IMR-90 (cell line): ENCODE results near the gene LRRC61. TPM values are rescaled to one million over a fixed set of nuclear protein-coding genes. Genes with fewer than 3 reads are reported as not detected.

ENCODE experiments used
- ATAC-seq: fragments of 200-7000 bp; cut with Tn5 transposase; 2 replicates; pipeline ENCODE4 v1.9.1; 2020; ENCODE audit warnings: low read depth, mild to moderate bottlenecking, moderate library complexity
- BruUV-seq: library from RNA; stranded (reverse); fragments of 400-500 nt; replicated peaks from 2 replicates; lab custom pipeline; 2021; lab: Mats Ljungman, UMichigan
- CTCF ChIA-PET: fragments of 300-600 bp; formaldehyde crosslinking; extraction: SDS; loops from one replicate; lab custom pipeline; 2021; ENCODE audit warnings: antibody characterized with exemption; lab: Yijun Ruan, JAX
- POLR2A ChIA-PET: fragments of 300-600 bp; sonication (Branson Sonifier 250); formaldehyde crosslinking; loops from one replicate; lab custom pipeline; 2022; ENCODE audit warnings: antibody characterized with exemption; ENCODE audit not compliant: unreplicated experiment; lab: Charles Lee
- DNase-seq: peaks from one replicate; pipeline ENCODE4 v3.0.0; 2013
- H2AFZ ChIP-seq: replicated peaks from 2 replicates; pipeline ENCODE3; 2013; ENCODE audit warnings: low read length, mild to moderate bottlenecking; ENCODE audit not compliant: poor library complexity
- H2AK5ac ChIP-seq: 2 replicates; pipeline ENCODE4 v1.6.1; 2013; ENCODE audit warnings: low read depth, low read length, inconsistent platforms
- H2AK9ac ChIP-seq: replicated peaks from 2 replicates; pipeline ENCODE3; 2013; ENCODE audit warnings: mild to moderate bottlenecking, low read depth, low read length, moderate library complexity; ENCODE audit not compliant: poor library complexity
- H2BK120ac ChIP-seq: 2 replicates; pipeline ENCODE4 v1.6.1; 2013; ENCODE audit warnings: low read depth, low read length, inconsistent platforms
- H2BK15ac ChIP-seq: 3 replicates; pipeline ENCODE4 v1.6.1; 2013; ENCODE audit warnings: low read depth, low read length, inconsistent platforms
- H2BK20ac ChIP-seq: 2 replicates; pipeline ENCODE4 v1.6.1; 2013; ENCODE audit warnings: low read depth, mild to moderate bottlenecking, inconsistent platforms, low read length, moderate library complexity
- H2BK5ac ChIP-seq: 2 replicates; pipeline ENCODE4 v1.6.1; 2013; ENCODE audit warnings: mild to moderate bottlenecking, low read depth, low read length, inconsistent platforms; ENCODE audit not compliant: poor library complexity, severe bottlenecking
- H3K14ac ChIP-seq: replicated peaks from 2 replicates; pipeline ENCODE4 v1.6.1; 2013; ENCODE audit warnings: low read depth, low read length, inconsistent platforms
- H3K18ac ChIP-seq: 2 replicates; pipeline ENCODE4 v1.6.1; 2013; ENCODE audit warnings: low read depth, low read length, control low read depth
- H3K23ac ChIP-seq: 2 replicates; pipeline ENCODE4 v1.6.1; 2013; ENCODE audit warnings: low read depth, low read length, inconsistent platforms
- H3K27ac ChIP-seq: 2 replicates; pipeline ENCODE4 v1.5.1; 2013; ENCODE audit warnings: mild to moderate bottlenecking, control low read depth, low read length; ENCODE audit not compliant: insufficient read depth
- H3K27me3 ChIP-seq: 2 replicates; pipeline ENCODE4 v1.6.1; 2013; ENCODE audit warnings: low read length; ENCODE audit not compliant: control insufficient read depth, insufficient read depth
- H3K36me3 ChIP-seq: 2 replicates; pipeline ENCODE4 v1.6.1; 2013; ENCODE audit warnings: low read length, mixed read lengths; ENCODE audit not compliant: control insufficient read depth, insufficient read depth
- H3K4ac ChIP-seq: 2 replicates; pipeline ENCODE4 v1.6.1; 2013; ENCODE audit warnings: low read depth, low read length, inconsistent platforms
- H3K4me1 ChIP-seq: 2 replicates; pipeline ENCODE4 v1.6.1; 2013; ENCODE audit warnings: low read length, mixed read lengths; ENCODE audit not compliant: control insufficient read depth, insufficient read depth
- H3K4me2 ChIP-seq: 2 replicates; pipeline ENCODE4 v1.6.1; 2013; ENCODE audit warnings: low read depth, mild to moderate bottlenecking, control low read depth, low read length, moderate library complexity
- H3K4me3 ChIP-seq: 2 replicates; pipeline ENCODE4 v1.5.1; 2013; ENCODE audit warnings: low read depth, mild to moderate bottlenecking, control low read depth, low read length, moderate library complexity; ENCODE audit not compliant: insufficient read depth
- H3K56ac ChIP-seq: 2 replicates; pipeline ENCODE4 v1.6.1; 2013; ENCODE audit warnings: low read length, inconsistent platforms; ENCODE audit not compliant: insufficient read depth; ENCODE audit errors: extremely low read depth
- H3K79me1 ChIP-seq, 2 experiments: 2 replicates each; pipeline ENCODE4 v1.6.1; 2013; ENCODE audit warnings: low read length in 2 of 2, inconsistent platforms in 1 of 2, low read depth in 1 of 2
- H3K9ac ChIP-seq: 2 replicates; pipeline ENCODE4 v1.6.1; 2013; ENCODE audit warnings: low read depth, low read length, control low read depth
- H3K9me1 ChIP-seq: 2 replicates; pipeline ENCODE4 v1.6.1; 2013; ENCODE audit warnings: low read length, inconsistent platforms; ENCODE audit not compliant: insufficient read depth
- H3K9me3 ChIP-seq: 2 replicates; pipeline ENCODE4 v1.6.1; 2013; ENCODE audit warnings: low read length; ENCODE audit not compliant: control insufficient read depth, insufficient read depth
- H4K20me1 ChIP-seq: 2 replicates; pipeline ENCODE4 v1.6.1; 2013; ENCODE audit warnings: low read length, inconsistent platforms; ENCODE audit not compliant: insufficient read depth
- H4K5ac ChIP-seq: 2 replicates; pipeline ENCODE4 v1.6.1; 2013; ENCODE audit warnings: mild to moderate bottlenecking, low read depth, low read length, control low read depth
- H4K8ac ChIP-seq, 2 experiments: 2 replicates each; pipeline ENCODE4 v1.6.1; 2013; ENCODE audit warnings: low read depth in 2 of 2, low read length in 2 of 2, control low read depth in 1 of 2, inconsistent platforms in 1 of 2
- H4K91ac ChIP-seq: 2 replicates; pipeline ENCODE4 v1.6.1; 2013; ENCODE audit warnings: low read depth, low read length, inconsistent platforms; ENCODE audit not compliant: insufficient read depth
- MAZ ChIP-seq: IDR thresholded peaks from 2 replicates; pipeline ENCODE4 v1.6.1; 2012; ENCODE audit warnings: low read depth, mild to moderate bottlenecking, low read length, improper control_type of control experiment, moderate library complexity, borderline replicate concordance
- WGBS, 2 experiments: methylation state at CpG; one replicate each; pipeline versions ENCODE4 v1.1.5 to v1.1.7; 2013; ENCODE audit warnings: missing lambda C conversion rate in 2 of 2; ENCODE audit not compliant: insufficient read length in 1 of 2; ENCODE audit errors: extremely low coverage in 2 of 2; 5-methylcytosine and 5-hydroxymethylcytosine counted together
- dilution Hi-C: fragments of 300-500 bp; cut with HindIII; formaldehyde crosslinking; loops from one replicate; pipeline ENCODE4 v1.14.3; 2018; ENCODE audit warnings: low sequenced_read_pairs; ENCODE audit not compliant: unreplicated experiment
- in situ Hi-C: fragments of 300-500 bp; cut with MboI; formaldehyde crosslinking; loops from 3 replicates; pipeline ENCODE4 v1.14.3; 2019; ENCODE audit warnings: low sequenced_read_pairs, inconsistent platforms, mixed read lengths
- intact Hi-C: fragments of 100-400 bp; cut with micrococcal nuclease; formaldehyde crosslinking; loops from 2 replicates; pipeline ENCODE4 v1.10.0; 2022
- polyA plus RNA-seq, 3 experiments: library from polyadenylated mRNA; depleted of rRNA; stranded (reverse); fragments of >200 nt; gene quantifications; 2 replicates each; pipeline ENCODE4 v1.2.3, GENCODE V29; 2012; ENCODE audit warnings: low replicate concordance in 1 of 3
- total RNA-seq: library from RNA; depleted of rRNA; stranded (reverse); fragments of >200 nt; gene quantifications from 2 replicates; pipeline ENCODE4 v1.2.3, GENCODE V29; 2012
- TF ChIP-seq, protein P1 (sequence below): conservative IDR thresholded peaks from 2 replicates; pipeline ENCODE4 v1.5.1; 2012; ENCODE audit warnings: mild to moderate bottlenecking, low read depth, low read length, improper control_type of control experiment

Gene LRRC61
- total and polyA plus RNA-seq, 2 of the 4 experiments (the other 2 are of a cell fraction), result 0.07 TPM; not detected in 1

DNA sequence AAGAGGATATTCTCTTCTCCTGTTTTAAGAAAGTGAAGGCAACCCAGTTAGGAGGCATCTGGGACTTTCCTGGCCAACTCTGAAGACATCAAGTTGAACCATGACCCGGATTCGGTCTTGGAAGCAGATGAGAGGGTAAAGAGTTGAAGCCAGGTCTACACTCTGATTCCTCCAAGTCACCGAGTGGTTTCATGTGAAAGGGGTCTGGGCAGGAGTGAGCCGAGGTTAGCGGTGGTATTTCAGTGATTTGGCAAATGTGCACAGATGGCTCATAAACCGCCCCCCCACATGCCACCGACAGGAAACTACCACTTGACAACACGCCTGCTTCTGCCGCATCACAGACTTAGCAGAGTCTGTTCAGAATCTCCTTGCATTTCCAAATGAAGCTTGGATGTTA, 34.1 kb downstream of the LRRC61 start:
- H2BK120ac ChIP-seq, result no peak overlapping the region
- H2AFZ ChIP-seq, result no peak overlapping the region
- DNase-seq (no peak), ATAC-seq (no peak)
- H3K4ac ChIP-seq, result no peak overlapping the region
- H4K91ac ChIP-seq, result no peak overlapping the region
- dilution Hi-C loops, result no loop called here
- H2AK9ac ChIP-seq, result no peak overlapping the region
- no peaks in the 10 kb centered on the region; the same call in 1 of the 2 replicates for H3K9me1 ChIP-seq
- H4K8ac ChIP-seq, result no peak overlapping the region
- H3K4me1 ChIP-seq, result no peaks in the 10 kb centered on the region; the same call in 1 of the 2 replicates
- no peak for TF ChIP-seq MAZ
- TF ChIP-seq, protein P1, sequence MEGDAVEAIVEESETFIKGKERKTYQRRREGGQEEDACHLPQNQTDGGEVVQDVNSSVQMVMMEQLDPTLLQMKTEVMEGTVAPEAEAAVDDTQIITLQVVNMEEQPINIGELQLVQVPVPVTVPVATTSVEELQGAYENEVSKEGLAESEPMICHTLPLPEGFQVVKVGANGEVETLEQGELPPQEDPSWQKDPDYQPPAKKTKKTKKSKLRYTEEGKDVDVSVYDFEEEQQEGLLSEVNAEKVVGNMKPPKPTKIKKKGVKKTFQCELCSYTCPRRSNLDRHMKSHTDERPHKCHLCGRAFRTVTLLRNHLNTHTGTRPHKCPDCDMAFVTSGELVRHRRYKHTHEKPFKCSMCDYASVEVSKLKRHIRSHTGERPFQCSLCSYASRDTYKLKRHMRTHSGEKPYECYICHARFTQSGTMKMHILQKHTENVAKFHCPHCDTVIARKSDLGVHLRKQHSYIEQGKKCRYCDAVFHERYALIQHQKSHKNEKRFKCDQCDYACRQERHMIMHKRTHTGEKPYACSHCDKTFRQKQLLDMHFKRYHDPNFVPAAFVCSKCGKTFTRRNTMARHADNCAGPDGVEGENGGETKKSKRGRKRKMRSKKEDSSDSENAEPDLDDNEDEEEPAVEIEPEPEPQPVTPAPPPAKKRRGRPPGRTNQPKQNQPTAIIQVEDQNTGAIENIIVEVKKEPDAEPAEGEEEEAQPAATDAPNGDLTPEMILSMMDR, result no peak
- intact Hi-C loops, result loop anchor here (2.0 kb wide), 1 partner anchor 64 kb away; no protein-coding TSS in a partner anchor
- no peaks in the 10 kb centered on the region for H4K20me1 ChIP-seq
- peaks cover 2% of the 10 kb centered on the region; the same call in 1 of the 2 replicates for H3K27me3 ChIP-seq
- ChIA-PET POLR2A (no interaction called here), CTCF (interaction anchor here (2.0 kb wide), 1 partner anchor 28 kb away, joined by 5 read pairs; no protein-coding TSS in a partner anchor)
- H3K56ac ChIP-seq, result no peak overlapping the region
- no peaks in the 10 kb centered on the region for H3K79me1 ChIP-seq
- no peaks in the 10 kb centered on the region for H3K9me3 ChIP-seq
- no peak overlapping the region for H2AK5ac ChIP-seq
- no peak overlapping the region for H2BK15ac ChIP-seq
- H2BK5ac ChIP-seq, result no peak overlapping the region
- no peaks in the 10 kb centered on the region for H3K36me3 ChIP-seq
- BruUV-seq, result no TSS peak
- H3K4me2 ChIP-seq, result no peak overlapping the region
- in situ Hi-C loops, result no loop called here
- H3K14ac ChIP-seq, result no peak overlapping the region
- H2BK20ac ChIP-seq, result no peak overlapping the region
- no peak overlapping the region for H3K27ac ChIP-seq
- H4K5ac ChIP-seq, result no peak overlapping the region
- no peak overlapping the region for H3K18ac ChIP-seq
- no peak overlapping the region for H3K4me3 ChIP-seq
- no peak overlapping the region for H3K9ac ChIP-seq
- WGBS, 2 experiments, result no CpG with 5 or more reads among the region's 9 CpGs
- H3K23ac ChIP-seq, result no peak overlapping the region
